ENCODE data around the gene CDO1. TPM values are rescaled to one million over a fixed set of nuclear protein-coding genes. Genes with fewer than 3 reads are reported as not detected.

Gene CDO1
- total RNA-seq, 1 donor from 2014 or later, result 11.7 TPM

GRCh38 chr5:115843444-115844130, 27.1 kb upstream of the CDO1 start:
- H3K27me3 ChIP-seq (ENCODE audit: control insufficient read depth, insufficient read depth, low read length), result no peaks in the 10 kb centered on the region
- no peak overlapping the region for H3K4me3 ChIP-seq (ENCODE audit: low read depth, low read length)
- DNase-seq (ENCODE audit: low read depth), result no peak
- TF ChIP-seq CTCF (IDR thresholded peaks at IDR 0.05; ENCODE audit: insufficient read depth, low read length, poor library complexity, severe bottlenecking), result no peak
- no peaks in the 10 kb centered on the region for H3K36me3 ChIP-seq (ENCODE audit: control insufficient read depth, insufficient read depth, low read length)

- DNase-seq (ENCODE audit: low read depth), result no peak
- H3K36me3 ChIP-seq (ENCODE audit: control insufficient read depth, insufficient read depth, low read length), result no peaks in the 10 kb centered on the region
- H3K27me3 ChIP-seq (ENCODE audit: control insufficient read depth, insufficient read depth, low read length), result no peaks in the 10 kb centered on the region
- no peak for TF ChIP-seq CTCF (IDR thresholded peaks at IDR 0.05; ENCODE audit: insufficient read depth, low read length, poor library complexity, severe bottlenecking)
- H3K4me3 ChIP-seq (ENCODE audit: low read depth, low read length), result peak overlapping the region; percentile 85
Observed at GRCh38 chr5:115842952-115843351, 26.5 kb upstream of the CDO1 start.

- Histone ChIP-seq H3K4me3 (ENCODE audit: low read depth, low read length) (peak overlapping the region; percentile 85), H3K27me3 (ENCODE audit: control insufficient read depth, insufficient read depth, low read length) (no peaks in the 10 kb centered on the region), H3K36me3 (ENCODE audit: control insufficient read depth, insufficient read depth, low read length) (no peaks in the 10 kb centered on the region)
- peak; percentile 9 for TF ChIP-seq CTCF (IDR thresholded peaks at IDR 0.05; ENCODE audit: insufficient read depth, low read length, poor library complexity, severe bottlenecking)
- DNase-seq (ENCODE audit: low read depth), result no peak
Observed at GRCh38 chr5:115842089-115842935, 25.9 kb upstream of the CDO1 start.

- Histone ChIP-seq H3K27me3 (ENCODE audit: control insufficient read depth, insufficient read depth, low read length) (no peaks in the 10 kb centered on the region), H3K4me3 (ENCODE audit: low read depth, low read length) (peak within 1 kb of the TSS; percentile 85), H3K36me3 (ENCODE audit: control insufficient read depth, insufficient read depth, low read length) (no peaks in the 10 kb centered on the region)
- TF ChIP-seq CTCF (IDR thresholded peaks at IDR 0.05; ENCODE audit: insufficient read depth, low read length, poor library complexity, severe bottlenecking), result no peak
- DNase-seq (ENCODE audit: low read depth), result peak; percentile 59
Observed at GRCh38 chr5:115841382-115842088, 25.1 kb upstream of the CDO1 start, which contains the start of the genes AP3S1 and ATG12. Gene AP3S1 (plus strand): TSS chr5:115841935. CDS start chr5:115842038, 103 bp downstream. Gene ATG12 (minus strand): TSS chr5:115841565. CDS start chr5:115841552, 13 bp downstream.

GRCh38 chr5:115840873-115841272, 24.4 kb upstream of the CDO1 start:
- Histone ChIP-seq H3K27me3 (ENCODE audit: control insufficient read depth, insufficient read depth, low read length) (no peaks in the 10 kb centered on the region), H3K36me3 (ENCODE audit: control insufficient read depth, insufficient read depth, low read length) (no peaks in the 10 kb centered on the region), H3K4me3 (ENCODE audit: low read depth, low read length) (peak overlapping the region; percentile 85)
- TF ChIP-seq CTCF (IDR thresholded peaks at IDR 0.05; ENCODE audit: insufficient read depth, low read length, poor library complexity, severe bottlenecking), result no peak
- DNase-seq (ENCODE audit: low read depth), result no peak

Data from kidney epithelial cell (primary cell).